HEK293 (cell line): ENCODE measurements around the gene KRTAP10-7.

Experiments used
- CTCF ChIA-PET: fragments of 350-600 bp; formaldehyde crosslinking; extraction: SDS; loops from one replicate; lab custom pipeline; 2021; ENCODE audit warnings: antibody characterized with exemption; lab: Yijun Ruan, JAX
- POLR2A ChIA-PET: fragments of 300-600 bp; formaldehyde crosslinking; extraction: SDS; loops from one replicate; lab custom pipeline; 2020; ENCODE audit warnings: antibody characterized with exemption, inconsistent platforms; lab: Yijun Ruan, JAX
- H3K27ac ChIP-seq: fragments of 200-500 bp; sonication (Bioruptor generic); 2 replicates; pipeline ENCODE4 v1.5.1; 2014; ENCODE audit warnings: low read depth, low read length, control low read depth, inconsistent platforms; ENCODE audit errors: extremely low read depth
- H3K36me3 ChIP-seq, 2 experiments: fragments of 200-500 bp in 1 of 2; sonication (Bioruptor generic) in 1 of 2; 1 replicate in 1 of 2; 2 replicates in 1 of 2; pipeline ENCODE4 v1.5.1; 2014 to 2017; ENCODE audit warnings: inconsistent platforms in 2 of 2, low read length in 2 of 2; ENCODE audit not compliant: control insufficient read depth in 2 of 2, insufficient read depth in 1 of 2
- H3K4me1 ChIP-seq: fragments of 200-500 bp; sonication (Bioruptor generic); 2 replicates; pipeline ENCODE4 v1.5.1; 2014; ENCODE audit warnings: mild to moderate bottlenecking, low read length, inconsistent platforms; ENCODE audit not compliant: control insufficient read depth, insufficient read depth
- H3K4me3 ChIP-seq: 2 replicates; pipeline ENCODE4 v1.5.1; 2011; ENCODE audit warnings: low read depth, mild to moderate bottlenecking, control low read depth, low read length, moderate library complexity
- H3K9me3 ChIP-seq: fragments of 200-500 bp; sonication (Bioruptor generic); 2 replicates; pipeline ENCODE4 v1.5.1; 2014; ENCODE audit warnings: low read depth, low read length, inconsistent platforms; ENCODE audit not compliant: control insufficient read depth, insufficient read depth
- IKZF3 ChIP-seq: fragments of 450-650 bp; IDR thresholded peaks from 2 replicates; pipeline ENCODE4 v1.5.0; 2018; ENCODE audit warnings: missing biosample characterization, mild to moderate bottlenecking, missing genetic modification characterization, moderate library complexity
- KLF16 ChIP-seq: fragments of 450-650 bp; formaldehyde crosslinking; IDR thresholded peaks from 2 replicates; pipeline ENCODE4 v1.5.1; 2017; ENCODE audit warnings: missing biosample characterization, missing genetic modification characterization
- SP7 ChIP-seq: fragments of 450-650 bp; formaldehyde crosslinking; IDR thresholded peaks from 2 replicates; pipeline ENCODE4 v1.5.1; 2016; ENCODE audit warnings: missing biosample characterization, missing genetic modification characterization
- ZBTB11 ChIP-seq: fragments of 450-650 bp; formaldehyde crosslinking; conservative IDR thresholded peaks from 2 replicates; pipeline ENCODE4 v1.5.1; 2016; ENCODE audit warnings: low read depth, missing biosample characterization, missing genetic modification characterization
- ZBTB26 ChIP-seq: fragments of 450-650 bp; formaldehyde crosslinking; optimal IDR thresholded peaks from 2 replicates; pipeline ENCODE3; 2016; ENCODE audit warnings: missing biosample characterization, mild to moderate bottlenecking, missing genetic modification characterization
- ZNF223 ChIP-seq: fragments of 450-650 bp; formaldehyde crosslinking; IDR thresholded peaks from 2 replicates; pipeline ENCODE4 v1.5.1; 2016; ENCODE audit warnings: missing biosample characterization, missing genetic modification characterization
- ZNF248 ChIP-seq: fragments of 450-650 bp; formaldehyde crosslinking; IDR thresholded peaks from 2 replicates; pipeline ENCODE4 v1.5.1; 2017; ENCODE audit warnings: missing biosample characterization, missing genetic modification characterization
- ZNF274 ChIP-seq, 2 experiments: fragments of 200-500 bp in 1 of 2; fragments of 450-650 bp in 1 of 2; sonication (Bioruptor generic) in 1 of 2; formaldehyde crosslinking in 1 of 2; IDR thresholded peaks; 2 replicates each; pipeline versions ENCODE4 v1.5.1 to v1.6.1; 2014 to 2016; ENCODE audit warnings: borderline replicate concordance in 1 of 2, inconsistent platforms in 1 of 2, low read length in 1 of 2, missing biosample characterization in 1 of 2, missing genetic modification characterization in 1 of 2
- ZNF488 ChIP-seq: fragments of 450-650 bp; formaldehyde crosslinking; IDR thresholded peaks from 2 replicates; pipeline ENCODE4 v1.5.1; 2016; ENCODE audit warnings: missing biosample characterization, missing genetic modification characterization
- ZNF513 ChIP-seq: fragments of 450-650 bp; IDR thresholded peaks from 2 replicates; pipeline ENCODE4 v1.5.1; 2018; ENCODE audit warnings: missing biosample characterization, missing genetic modification characterization
- ZNF548 ChIP-seq: fragments of 450-650 bp; formaldehyde crosslinking; IDR thresholded peaks from 2 replicates; pipeline ENCODE4 v1.5.1; 2016; ENCODE audit warnings: missing biosample characterization, missing genetic modification characterization
- ZNF629 ChIP-seq: fragments of 450-650 bp; formaldehyde crosslinking; IDR thresholded peaks from 2 replicates; pipeline ENCODE4 v1.5.1; 2017; ENCODE audit warnings: missing biosample characterization, missing genetic modification characterization
- ZNF658 ChIP-seq: fragments of 450-650 bp; formaldehyde crosslinking; IDR thresholded peaks from 2 replicates; pipeline ENCODE4; 2016; ENCODE audit warnings: missing biosample characterization, missing genetic modification characterization
- ZNF785 ChIP-seq: fragments of 450-650 bp; formaldehyde crosslinking; IDR thresholded peaks from 2 replicates; pipeline ENCODE4 v1.5.1; 2016; ENCODE audit warnings: missing biosample characterization, missing genetic modification characterization
- ZNF791 ChIP-seq: fragments of 450-650 bp; formaldehyde crosslinking; IDR thresholded peaks from 2 replicates; pipeline ENCODE4 v1.5.1; 2016; ENCODE audit warnings: missing biosample characterization, missing genetic modification characterization
- TF ChIP-seq, protein P1 (sequence below): fragments of 450-650 bp; formaldehyde crosslinking; IDR thresholded peaks from 2 replicates; pipeline ENCODE4 v1.5.1; 2016; ENCODE audit warnings: missing biosample characterization, missing genetic modification characterization
- TF ChIP-seq, protein P2 (sequence below): fragments of 450-650 bp; formaldehyde crosslinking; IDR thresholded peaks from 2 replicates; pipeline ENCODE4 v1.5.1; 2016; ENCODE audit warnings: missing biosample characterization, missing genetic modification characterization, borderline replicate concordance
- TF ChIP-seq, protein P3 (sequence below): fragments of 450-650 bp; formaldehyde crosslinking; IDR thresholded peaks from 2 replicates; pipeline ENCODE4 v1.5.1; 2017; ENCODE audit warnings: missing biosample characterization, mild to moderate bottlenecking, missing genetic modification characterization, moderate library complexity

Gene KRTAP10-7

DNA sequence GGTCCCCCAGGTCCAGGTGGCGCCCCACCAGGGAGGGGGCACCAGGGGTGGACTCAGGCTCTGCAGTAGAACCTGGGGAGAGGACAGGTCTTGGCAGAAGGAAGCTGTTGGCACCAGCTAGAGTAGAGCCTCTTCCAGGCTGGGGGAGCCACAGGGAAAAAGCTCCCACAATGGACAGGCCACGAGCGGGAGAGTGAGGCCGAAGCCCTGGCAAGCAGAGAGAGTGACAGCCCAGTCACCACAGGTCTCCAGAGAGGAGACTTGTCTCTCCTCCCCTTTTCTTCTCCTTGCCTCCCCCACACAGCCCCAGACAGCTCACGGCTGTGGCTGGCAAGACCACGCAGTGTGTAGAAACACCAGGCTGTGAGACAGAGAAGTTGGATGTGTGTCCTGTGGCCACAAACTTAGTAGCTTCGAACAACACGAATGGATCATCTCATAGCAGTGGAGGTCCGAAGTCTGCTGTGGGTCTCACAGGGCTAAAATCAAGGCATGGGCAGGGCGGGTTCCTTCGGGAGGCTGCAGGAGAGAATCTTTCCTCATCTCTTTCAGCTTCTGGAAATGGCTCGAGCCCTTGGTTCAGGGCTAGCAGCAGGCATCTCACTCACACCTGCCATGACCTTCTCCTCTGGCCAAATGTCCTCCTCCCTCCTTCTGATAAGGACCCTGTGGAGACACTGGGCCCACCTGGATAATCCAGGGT is 50.7 kb downstream of the KRTAP10-7 start:
- no peak for TF ChIP-seq ZNF488 (tag by site-specific recombination)
- TF ChIP-seq ZNF785 (tag by site-specific recombination): no peak
- no peak for TF ChIP-seq ZBTB26
- TF ChIP-seq ZNF248: no peak
- TF ChIP-seq SP7 (tag by site-specific recombination): no peak
- TF ChIP-seq ZNF274 (IDR thresholded peaks at IDR 0.05; ENCODE audit: low read length): no peak
- TF ChIP-seq ZNF274 (tag by site-specific recombination; IDR thresholded peaks at IDR 0.05; ENCODE audit: borderline replicate concordance): no peak
- no peak for TF ChIP-seq KLF16 (tag by site-specific recombination)
- TF ChIP-seq, protein P1, sequence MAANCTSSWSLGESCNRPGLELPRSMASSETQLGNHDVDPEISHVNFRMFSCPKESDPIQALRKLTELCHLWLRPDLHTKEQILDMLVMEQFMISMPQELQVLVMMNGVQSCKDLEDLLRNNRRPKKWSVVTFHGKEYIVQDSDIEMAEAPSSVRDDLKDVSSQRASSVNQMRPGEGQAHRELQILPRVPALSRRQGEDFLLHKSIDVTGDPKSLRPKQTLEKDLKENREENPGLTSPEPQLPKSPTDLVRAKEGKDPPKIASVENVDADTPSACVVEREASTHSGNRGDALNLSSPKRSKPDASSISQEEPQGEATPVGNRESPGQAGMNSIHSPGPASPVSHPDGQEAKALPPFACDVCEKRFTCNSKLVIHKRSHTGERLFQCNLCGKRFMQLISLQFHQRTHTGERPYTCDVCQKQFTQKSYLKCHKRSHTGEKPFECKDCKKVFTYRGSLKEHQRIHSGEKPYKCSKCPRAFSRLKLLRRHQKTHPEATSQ (tag by site-specific recombination): no peak
- TF ChIP-seq ZNF791 (tag by site-specific recombination): no peak
- TF ChIP-seq, protein P2, sequence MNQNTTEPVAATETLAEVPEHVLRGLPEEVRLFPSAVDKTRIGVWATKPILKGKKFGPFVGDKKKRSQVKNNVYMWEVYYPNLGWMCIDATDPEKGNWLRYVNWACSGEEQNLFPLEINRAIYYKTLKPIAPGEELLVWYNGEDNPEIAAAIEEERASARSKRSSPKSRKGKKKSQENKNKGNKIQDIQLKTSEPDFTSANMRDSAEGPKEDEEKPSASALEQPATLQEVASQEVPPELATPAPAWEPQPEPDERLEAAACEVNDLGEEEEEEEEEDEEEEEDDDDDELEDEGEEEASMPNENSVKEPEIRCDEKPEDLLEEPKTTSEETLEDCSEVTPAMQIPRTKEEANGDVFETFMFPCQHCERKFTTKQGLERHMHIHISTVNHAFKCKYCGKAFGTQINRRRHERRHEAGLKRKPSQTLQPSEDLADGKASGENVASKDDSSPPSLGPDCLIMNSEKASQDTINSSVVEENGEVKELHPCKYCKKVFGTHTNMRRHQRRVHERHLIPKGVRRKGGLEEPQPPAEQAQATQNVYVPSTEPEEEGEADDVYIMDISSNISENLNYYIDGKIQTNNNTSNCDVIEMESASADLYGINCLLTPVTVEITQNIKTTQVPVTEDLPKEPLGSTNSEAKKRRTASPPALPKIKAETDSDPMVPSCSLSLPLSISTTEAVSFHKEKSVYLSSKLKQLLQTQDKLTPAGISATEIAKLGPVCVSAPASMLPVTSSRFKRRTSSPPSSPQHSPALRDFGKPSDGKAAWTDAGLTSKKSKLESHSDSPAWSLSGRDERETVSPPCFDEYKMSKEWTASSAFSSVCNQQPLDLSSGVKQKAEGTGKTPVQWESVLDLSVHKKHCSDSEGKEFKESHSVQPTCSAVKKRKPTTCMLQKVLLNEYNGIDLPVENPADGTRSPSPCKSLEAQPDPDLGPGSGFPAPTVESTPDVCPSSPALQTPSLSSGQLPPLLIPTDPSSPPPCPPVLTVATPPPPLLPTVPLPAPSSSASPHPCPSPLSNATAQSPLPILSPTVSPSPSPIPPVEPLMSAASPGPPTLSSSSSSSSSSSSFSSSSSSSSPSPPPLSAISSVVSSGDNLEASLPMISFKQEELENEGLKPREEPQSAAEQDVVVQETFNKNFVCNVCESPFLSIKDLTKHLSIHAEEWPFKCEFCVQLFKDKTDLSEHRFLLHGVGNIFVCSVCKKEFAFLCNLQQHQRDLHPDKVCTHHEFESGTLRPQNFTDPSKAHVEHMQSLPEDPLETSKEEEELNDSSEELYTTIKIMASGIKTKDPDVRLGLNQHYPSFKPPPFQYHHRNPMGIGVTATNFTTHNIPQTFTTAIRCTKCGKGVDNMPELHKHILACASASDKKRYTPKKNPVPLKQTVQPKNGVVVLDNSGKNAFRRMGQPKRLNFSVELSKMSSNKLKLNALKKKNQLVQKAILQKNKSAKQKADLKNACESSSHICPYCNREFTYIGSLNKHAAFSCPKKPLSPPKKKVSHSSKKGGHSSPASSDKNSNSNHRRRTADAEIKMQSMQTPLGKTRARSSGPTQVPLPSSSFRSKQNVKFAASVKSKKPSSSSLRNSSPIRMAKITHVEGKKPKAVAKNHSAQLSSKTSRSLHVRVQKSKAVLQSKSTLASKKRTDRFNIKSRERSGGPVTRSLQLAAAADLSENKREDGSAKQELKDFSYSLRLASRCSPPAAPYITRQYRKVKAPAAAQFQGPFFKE: no peak
- TF ChIP-seq ZNF658: no peak
- no peak for TF ChIP-seq ZNF629 (tag by site-specific recombination)
- TF ChIP-seq, protein P3, sequence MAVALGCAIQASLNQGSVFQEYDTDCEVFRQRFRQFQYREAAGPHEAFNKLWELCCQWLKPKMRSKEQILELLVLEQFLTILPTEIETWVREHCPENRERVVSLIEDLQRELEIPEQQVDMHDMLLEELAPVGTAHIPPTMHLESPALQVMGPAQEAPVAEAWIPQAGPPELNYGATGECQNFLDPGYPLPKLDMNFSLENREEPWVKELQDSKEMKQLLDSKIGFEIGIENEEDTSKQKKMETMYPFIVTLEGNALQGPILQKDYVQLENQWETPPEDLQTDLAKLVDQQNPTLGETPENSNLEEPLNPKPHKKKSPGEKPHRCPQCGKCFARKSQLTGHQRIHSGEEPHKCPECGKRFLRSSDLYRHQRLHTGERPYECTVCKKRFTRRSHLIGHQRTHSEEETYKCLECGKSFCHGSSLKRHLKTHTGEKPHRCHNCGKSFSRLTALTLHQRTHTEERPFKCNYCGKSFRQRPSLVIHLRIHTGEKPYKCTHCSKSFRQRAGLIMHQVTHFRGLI (tag by site-specific recombination): no peak
- no peak for TF ChIP-seq ZNF548 (tag by site-specific recombination)
- TF ChIP-seq IKZF3 (tag by site-specific recombination): no peak
- TF ChIP-seq ZNF223: no peak
- TF ChIP-seq ZBTB11 (tag by site-specific recombination): no peak
- no peak for TF ChIP-seq ZNF513
- H3K9me3 ChIP-seq: no peaks in the 10 kb centered on the region
- no peaks in the 10 kb centered on the region for H3K4me1 ChIP-seq
- no peak overlapping the region for H3K27ac ChIP-seq
- H3K4me3 ChIP-seq: no peak overlapping the region
- ChIA-PET CTCF (interaction anchor here (0.6 kb wide), 1 partner anchor 21 kb away, joined by 3 read pairs; no protein-coding TSS in a partner anchor), POLR2A (no interaction called here)
- H3K36me3 ChIP-seq: no peaks in the 10 kb centered on the region
